ENCODE results near the gene TPGS2. TPM values are rescaled to one million over a fixed set of nuclear protein-coding genes. Genes with fewer than 3 reads are reported as not detected.

The TPGS2 gene
- total RNA-seq, 1 experiment from 2014 or later: 40.9 TPM

GRCh38 chr18:36798738-36799473, 29.9 kb downstream of the TPGS2 start:
- Mint-ChIP-seq H3K9me3 (ENCODE audit: unreplicated experiment) (no peaks in the 10 kb centered on the region), H3K27ac (ENCODE audit: low read depth, unreplicated experiment) (no peak overlapping the region), H3K4me1 (ENCODE audit: insufficient read depth, unreplicated experiment) (no peaks in the 10 kb centered on the region), H3K36me3 (ENCODE audit: insufficient read depth, unreplicated experiment) (peaks cover 55% of the 10 kb centered on the region), H3K4me3 (ENCODE audit: unreplicated experiment) (no peak overlapping the region), H3K27me3 (ENCODE audit: insufficient read depth, unreplicated experiment) (no peaks in the 10 kb centered on the region)
- POLR2A ChIA-PET: interaction anchor here (0.6 kb wide), 1 partner anchor 1938 kb away, joined by 3 read pairs; no protein-coding TSS in a partner anchor
- intact Hi-C loops (cut with micrococcal nuclease): no loop called here
- DNase-seq (ENCODE audit: unreplicated experiment): no peak
- CTCF ChIA-PET: interaction anchor here (0.8 to 2.7 kb wide), 6 partner anchors 9 to 111 kb away, joined by 3 to 17 read pairs (median 4); no protein-coding TSS in a partner anchor
- TF ChIP-seq CTCF (IDR thresholded peaks at IDR 0.05; ENCODE audit: unreplicated experiment): no peak
- BruUV-seq (replicated peaks): no TSS peak

- ChIA-PET POLR2A (no interaction called here), CTCF (interaction anchor here (0.6 to 1.0 kb wide), 2 partner anchors 18 to 153 kb away, joined by 3 read pairs; no protein-coding TSS in a partner anchor)
- H3K36me3 Mint-ChIP-seq (ENCODE audit: insufficient read depth, unreplicated experiment): peaks cover 31% of the 10 kb centered on the region
- intact Hi-C loops (cut with micrococcal nuclease): no loop called here
- no peak overlapping the region for H3K27ac Mint-ChIP-seq (ENCODE audit: low read depth, unreplicated experiment)
- TF ChIP-seq CTCF (IDR thresholded peaks at IDR 0.05; ENCODE audit: unreplicated experiment): no peak
- DNase-seq (ENCODE audit: unreplicated experiment): no peak
- H3K9me3 Mint-ChIP-seq (ENCODE audit: unreplicated experiment): no peaks in the 10 kb centered on the region
- H3K4me1 Mint-ChIP-seq (ENCODE audit: insufficient read depth, unreplicated experiment): no peaks in the 10 kb centered on the region
- H3K27me3 Mint-ChIP-seq (ENCODE audit: insufficient read depth, unreplicated experiment): no peaks in the 10 kb centered on the region
- BruUV-seq (replicated peaks): no TSS peak
- no peak overlapping the region for H3K4me3 Mint-ChIP-seq (ENCODE audit: unreplicated experiment)
Measured at GRCh38 chr18:36792634-36793283, 36.0 kb downstream of the TPGS2 start.

- H3K9me3 Mint-ChIP-seq (ENCODE audit: unreplicated experiment): no peaks in the 10 kb centered on the region
- no peak for TF ChIP-seq CTCF (IDR thresholded peaks at IDR 0.05; ENCODE audit: unreplicated experiment)
- no TSS peak for BruUV-seq (replicated peaks)
- peaks cover 14% of the 10 kb centered on the region for H3K4me1 Mint-ChIP-seq (ENCODE audit: insufficient read depth, unreplicated experiment)
- peak; percentile 76 for DNase-seq (ENCODE audit: unreplicated experiment)
- H3K27ac Mint-ChIP-seq (ENCODE audit: low read depth, unreplicated experiment): peak overlapping the region; percentile 88
- intact Hi-C loops (cut with micrococcal nuclease): no loop called here
- ChIA-PET POLR2A (no interaction called here), CTCF (interaction anchor here (0.9 to 1.0 kb wide), 2 partner anchors 13 to 36 kb away, joined by 3 read pairs; no protein-coding TSS in a partner anchor)
- H3K4me3 Mint-ChIP-seq (ENCODE audit: unreplicated experiment): peak overlapping the region; percentile 23
- H3K36me3 Mint-ChIP-seq (ENCODE audit: insufficient read depth, unreplicated experiment): peaks cover 6% of the 10 kb centered on the region
- no peaks in the 10 kb centered on the region for H3K27me3 Mint-ChIP-seq (ENCODE audit: insufficient read depth, unreplicated experiment)
Measured at GRCh38 chr18:36786686-36787085, 42.1 kb downstream of the TPGS2 start.

- ChIA-PET CTCF (interaction anchor here (0.6 to 0.7 kb wide), 2 partner anchors 25 to 152 kb away, joined by 3 to 4 read pairs; no protein-coding TSS in a partner anchor), POLR2A (no interaction called here)
- H3K36me3 Mint-ChIP-seq (ENCODE audit: insufficient read depth, unreplicated experiment): peaks cover 7% of the 10 kb centered on the region
- no TSS peak for BruUV-seq (replicated peaks)
- DNase-seq (ENCODE audit: unreplicated experiment): no peak
- no peak overlapping the region for H3K4me3 Mint-ChIP-seq (ENCODE audit: unreplicated experiment)
- H3K27ac Mint-ChIP-seq (ENCODE audit: low read depth, unreplicated experiment): no peak overlapping the region
- no peak for TF ChIP-seq CTCF (IDR thresholded peaks at IDR 0.05; ENCODE audit: unreplicated experiment)
- intact Hi-C loops (cut with micrococcal nuclease): no loop called here
- no peaks in the 10 kb centered on the region for H3K9me3 Mint-ChIP-seq (ENCODE audit: unreplicated experiment)
- no peaks in the 10 kb centered on the region for H3K27me3 Mint-ChIP-seq (ENCODE audit: insufficient read depth, unreplicated experiment)
- H3K4me1 Mint-ChIP-seq (ENCODE audit: insufficient read depth, unreplicated experiment): peaks cover 14% of the 10 kb centered on the region
Measured at GRCh38 chr18:36783792-36784191, 45.0 kb downstream of the TPGS2 start.

Measured in MCF 10A (cell line).